Mesenchymal stem cell (in vitro differentiated cells and primary cell): ENCODE measurements around the gene HEXB.
"Not testable (repeated sequence)": the region's sequence is repeated elsewhere in the genome, so short reads cannot be mapped to it uniquely, and the experiment has no call there.

Experiments used
- DNase-seq: peaks from one replicate; pipeline ENCODE4 v3.0.0-alpha.2; 2013
- H2AFZ ChIP-seq: one replicate; pipeline ENCODE4 v1.6.1; 2013; ENCODE audit warnings: low read depth, mild to moderate bottlenecking, control low read depth, inconsistent platforms, low read length, moderate library complexity
- H2AK5ac ChIP-seq: 2 replicates; pipeline ENCODE4 v1.6.1; 2013; ENCODE audit warnings: low read length, moderate library complexity, mild to moderate bottlenecking, inconsistent platforms; ENCODE audit not compliant: severe bottlenecking
- H2BK120ac ChIP-seq: one replicate; pipeline ENCODE4 v1.6.1; 2013; ENCODE audit warnings: low read depth, mild to moderate bottlenecking, inconsistent platforms, low read length, moderate library complexity
- H2BK12ac ChIP-seq, 2 experiments: one replicate each; pipeline ENCODE4 v1.6.1; 2013; ENCODE audit warnings: inconsistent platforms in 2 of 2, low read length in 2 of 2, mild to moderate bottlenecking in 2 of 2, moderate library complexity in 2 of 2, control low read depth in 1 of 2
- H2BK15ac ChIP-seq: one replicate; pipeline ENCODE4 v1.6.1; 2013; ENCODE audit warnings: mild to moderate bottlenecking, low read depth, inconsistent platforms; ENCODE audit not compliant: poor library complexity, severe bottlenecking
- H2BK5ac ChIP-seq: 2 replicates; pipeline ENCODE4 v1.6.1; 2013; ENCODE audit warnings: low read depth, mild to moderate bottlenecking, low read length, control low read depth, inconsistent platforms; ENCODE audit not compliant: poor library complexity, severe bottlenecking
- H3K14ac ChIP-seq, 2 experiments: one replicate each; pipeline ENCODE4 v1.6.1; 2013; ENCODE audit warnings: inconsistent platforms in 2 of 2, low read length in 2 of 2, control low read depth in 1 of 2, mild to moderate bottlenecking in 1 of 2, moderate library complexity in 1 of 2
- H3K18ac ChIP-seq, 2 experiments: one replicate each; pipeline ENCODE4 v1.6.1; 2013; ENCODE audit warnings: inconsistent platforms in 2 of 2, low read length in 2 of 2, control low read depth in 1 of 2, low read depth in 1 of 2, mild to moderate bottlenecking in 1 of 2
- H3K23ac ChIP-seq, 2 experiments: one replicate each; pipeline ENCODE4 v1.6.1; 2013; ENCODE audit warnings: inconsistent platforms in 2 of 2, low read length in 2 of 2, mild to moderate bottlenecking in 2 of 2, moderate library complexity in 2 of 2, control low read depth in 1 of 2
- H3K27ac ChIP-seq: 2 replicates; pipeline ENCODE4 v1.5.1; 2013; ENCODE audit warnings: mild to moderate bottlenecking, moderate library complexity, low read length, control low read depth, inconsistent platforms; ENCODE audit not compliant: poor library complexity, severe bottlenecking
- H3K27me3 ChIP-seq, 2 experiments: 2 replicates each; pipeline versions ENCODE4 v1.6.1 to v1.7.0; 2013; ENCODE audit warnings: low read length in 2 of 2, mild to moderate bottlenecking in 2 of 2, moderate library complexity in 2 of 2, control low read depth in 1 of 2, inconsistent platforms in 1 of 2; ENCODE audit not compliant: control insufficient read depth in 1 of 2, insufficient read depth in 1 of 2
- H3K36me3 ChIP-seq, 2 experiments: 2 replicates each; pipeline versions ENCODE4 v1.6.1 to v1.7.0; 2013; ENCODE audit warnings: low read length in 2 of 2, control low read depth in 1 of 2, inconsistent platforms in 1 of 2, low read depth in 1 of 2, mild to moderate bottlenecking in 1 of 2; ENCODE audit not compliant: insufficient read depth in 2 of 2, control insufficient read depth in 1 of 2
- H3K4ac ChIP-seq, 2 experiments: one replicate each; pipeline ENCODE4 v1.6.1; 2013; ENCODE audit warnings: inconsistent platforms in 2 of 2, low read length in 2 of 2, mild to moderate bottlenecking in 2 of 2, moderate library complexity in 2 of 2, control low read depth in 1 of 2, low read depth in 1 of 2
- H3K4me1 ChIP-seq: 2 replicates; pipeline ENCODE4 v1.6.1; 2013; ENCODE audit warnings: low read depth, low read length, control low read depth; ENCODE audit not compliant: control insufficient read depth, insufficient read depth
- H3K4me2 ChIP-seq: 2 replicates; pipeline ENCODE4 v1.6.1; 2013; ENCODE audit warnings: low read length, mild to moderate bottlenecking, inconsistent platforms; ENCODE audit not compliant: poor library complexity, severe bottlenecking
- H3K4me3 ChIP-seq, 2 experiments: 2 replicates each; pipeline versions ENCODE4 v1.5.1 to v1.7.0; 2013; ENCODE audit warnings: low read length in 2 of 2, mild to moderate bottlenecking in 2 of 2, control low read depth in 1 of 2, low read depth in 1 of 2; ENCODE audit not compliant: insufficient read depth in 1 of 2
- H3K79me1 ChIP-seq: replicated peaks from 2 replicates; pipeline ENCODE4 v1.6.1; 2013; ENCODE audit warnings: mild to moderate bottlenecking, control low read depth, low read length, inconsistent platforms; ENCODE audit not compliant: poor library complexity, severe bottlenecking
- H3K9ac ChIP-seq: 2 replicates; pipeline ENCODE4 v1.7.0; 2013; ENCODE audit warnings: mild to moderate bottlenecking, low read length, moderate library complexity
- H3K9me3 ChIP-seq: 2 replicates; pipeline ENCODE4 v1.7.0; 2013; ENCODE audit warnings: mild to moderate bottlenecking, low read length; ENCODE audit not compliant: control insufficient read depth
- H4K8ac ChIP-seq: one replicate; pipeline ENCODE4 v1.6.1; 2013; ENCODE audit warnings: inconsistent platforms, mild to moderate bottlenecking, low read length, moderate library complexity
- H4K91ac ChIP-seq: one replicate; pipeline ENCODE4 v1.6.1; 2013; ENCODE audit warnings: mild to moderate bottlenecking, low read length, inconsistent platforms
- WGBS: methylation state at CpG from one replicate; pipeline ENCODE4 v1.1.7; 2013; ENCODE audit warnings: mixed read lengths; 5-methylcytosine and 5-hydroxymethylcytosine counted together

HEXB gene

DNA sequence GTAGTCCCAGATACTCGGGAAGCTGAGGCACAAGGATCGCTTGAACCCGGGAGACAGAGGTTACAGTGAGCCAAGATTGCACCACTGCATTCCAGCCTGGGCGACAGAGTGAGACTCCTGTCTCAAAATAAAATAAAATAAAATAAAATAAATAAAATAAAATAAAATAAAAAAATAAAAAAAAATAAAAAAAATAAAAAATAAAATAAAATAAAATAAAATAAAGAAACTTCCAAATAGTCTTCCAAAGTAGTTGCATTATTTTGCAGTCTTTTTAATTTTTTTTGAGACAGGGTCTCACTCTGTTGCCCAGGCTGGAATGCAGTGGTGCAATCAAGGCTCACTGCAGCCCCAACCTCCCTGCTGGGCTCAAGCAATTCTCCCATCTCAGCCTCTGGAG lies 63.7 kb downstream of the HEXB start:
- H3K23ac ChIP-seq, H3K27ac ChIP-seq, H3K9me3 ChIP-seq, H3K18ac ChIP-seq, H3K27me3 ChIP-seq, H2BK12ac ChIP-seq, H3K79me1 ChIP-seq, H2BK120ac ChIP-seq, H2AFZ ChIP-seq, H2BK5ac ChIP-seq, H4K91ac ChIP-seq, H3K9ac ChIP-seq, H4K8ac ChIP-seq, H3K4ac ChIP-seq, H2AK5ac ChIP-seq, DNase-seq, H3K4me2 ChIP-seq, H3K4me1 ChIP-seq, H3K4me3 ChIP-seq, H2BK15ac ChIP-seq, H3K14ac ChIP-seq: not testable (repeated sequence)
- 100% methylated on average over 3 of the region's 4 CpGs for WGBS
- peaks cover 6 to 81% of the 10 kb centered on the region in 2 experiments for H3K36me3 ChIP-seq

DNA sequence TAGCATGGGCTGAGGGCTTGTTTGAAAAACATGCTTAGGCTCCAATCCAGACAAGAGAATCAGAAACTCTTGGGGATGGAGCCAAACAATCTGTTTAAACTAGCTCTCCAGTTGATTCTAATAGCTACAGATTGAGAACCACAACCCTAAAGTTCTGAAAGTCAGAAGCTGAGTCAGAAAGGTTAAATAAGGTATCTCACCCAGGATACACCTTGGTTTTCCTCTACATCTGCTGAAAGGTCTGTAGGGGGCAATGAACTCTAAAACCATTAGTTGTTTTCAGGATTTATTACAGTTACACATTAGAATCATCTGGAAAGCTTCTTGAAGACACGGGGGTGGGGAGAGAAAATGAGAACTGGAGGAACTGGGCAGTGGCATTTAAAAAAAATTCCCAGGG lies 76.2 kb downstream of the HEXB start:
- H3K4me1 ChIP-seq: peaks cover 9% of the 10 kb centered on the region
- no peak overlapping the region for H3K23ac ChIP-seq
- no peak overlapping the region for H3K9ac ChIP-seq
- H3K18ac ChIP-seq: no peak overlapping the region
- 100% methylated on average over 1 of the region's 1 CpG for WGBS
- no peak overlapping the region for H4K8ac ChIP-seq
- H3K14ac ChIP-seq: no peak overlapping the region
- H3K4me2 ChIP-seq: no peak overlapping the region
- peaks cover 3 to 57% of the 10 kb centered on the region in 2 experiments for H3K36me3 ChIP-seq
- H2BK5ac ChIP-seq: no peak overlapping the region
- H3K27ac ChIP-seq: no peak overlapping the region
- no peaks in the 10 kb centered on the region for H3K27me3 ChIP-seq
- peaks cover 6% of the 10 kb centered on the region for H3K9me3 ChIP-seq
- H2BK120ac ChIP-seq: no peak overlapping the region
- no peak overlapping the region for H3K4ac ChIP-seq
- H2AK5ac ChIP-seq: no peak overlapping the region
- H3K4me3 ChIP-seq: no peak overlapping the region
- no peak overlapping the region for H2BK15ac ChIP-seq
- H3K79me1 ChIP-seq: peaks cover 25% of the 10 kb centered on the region
- H2BK12ac ChIP-seq: no peak overlapping the region
- no peak for DNase-seq
- no peak overlapping the region for H2AFZ ChIP-seq
- H4K91ac ChIP-seq: no peak overlapping the region

DNA sequence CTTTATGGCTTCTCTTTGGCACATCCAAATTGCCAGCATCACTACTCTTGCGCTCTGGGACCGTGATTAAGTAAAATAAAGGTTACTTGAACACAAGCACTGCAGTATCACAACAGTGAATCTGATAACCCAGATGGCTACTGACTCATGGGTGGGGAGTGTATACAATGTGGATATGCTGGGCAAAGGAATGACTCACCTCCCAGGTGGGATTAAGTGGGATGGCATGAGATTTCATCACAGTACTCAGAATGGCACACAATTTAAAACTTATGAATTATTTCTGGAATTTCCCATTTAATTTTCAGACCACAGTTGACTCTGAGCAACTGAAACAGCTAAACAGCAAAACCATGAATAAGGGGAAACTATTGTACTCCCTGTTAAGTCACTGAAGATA lies 77.6 kb downstream of the HEXB start:
- no peak overlapping the region for H2BK12ac ChIP-seq
- H3K79me1 ChIP-seq: peaks cover 21% of the 10 kb centered on the region
- no peak overlapping the region for H4K91ac ChIP-seq
- no peak overlapping the region for H3K4me3 ChIP-seq
- no peak overlapping the region for H4K8ac ChIP-seq
- peak overlapping the region; percentile 52 for H3K9ac ChIP-seq
- no peak overlapping the region for H3K23ac ChIP-seq
- no peak overlapping the region for H2AFZ ChIP-seq
- H3K27ac ChIP-seq: no peak overlapping the region
- no peak overlapping the region for H3K4ac ChIP-seq
- no peak overlapping the region for H3K4me2 ChIP-seq
- H3K14ac ChIP-seq: no peak overlapping the region
- no peaks in the 10 kb centered on the region for H3K9me3 ChIP-seq
- no peak overlapping the region for H3K18ac ChIP-seq
- H2BK15ac ChIP-seq: no peak overlapping the region
- H3K27me3 ChIP-seq: no peaks in the 10 kb centered on the region
- DNase-seq: peak; percentile 47
- H2BK120ac ChIP-seq: no peak overlapping the region
- H2AK5ac ChIP-seq: no peak overlapping the region
- H3K36me3 ChIP-seq: peaks cover under 1 to 44% of the 10 kb centered on the region in 2 experiments
- peak overlapping the region; percentile 73 for H2BK5ac ChIP-seq
- H3K4me1 ChIP-seq: peaks cover 9% of the 10 kb centered on the region
- WGBS: no CpG with 5 or more reads among the region's 2 CpGs

- H3K27ac ChIP-seq: no peak overlapping the region
- H2AK5ac ChIP-seq: no peak overlapping the region
- no peaks in the 10 kb centered on the region for H3K9me3 ChIP-seq
- peak; percentile 15 for DNase-seq
- H3K4me1 ChIP-seq: peaks cover 9% of the 10 kb centered on the region
- H3K4ac ChIP-seq: no peak overlapping the region
- no peak overlapping the region for H3K4me2 ChIP-seq
- H3K23ac ChIP-seq: no peak overlapping the region
- H2BK12ac ChIP-seq: no peak overlapping the region
- H3K18ac ChIP-seq: no peak overlapping the region
- H2BK120ac ChIP-seq: no peak overlapping the region
- H2BK5ac ChIP-seq: no peak overlapping the region
- H4K91ac ChIP-seq: no peak overlapping the region
- H2BK15ac ChIP-seq: no peak overlapping the region
- H3K4me3 ChIP-seq: no peak overlapping the region
- H2AFZ ChIP-seq: no peak overlapping the region
- no peaks in the 10 kb centered on the region for H3K27me3 ChIP-seq
- no peak overlapping the region for H4K8ac ChIP-seq
- H3K36me3 ChIP-seq: peaks cover 0 to 35% of the 10 kb centered on the region in 2 experiments
- H3K14ac ChIP-seq: no peak overlapping the region
- H3K9ac ChIP-seq: peak overlapping the region; percentile 52
- H3K79me1 ChIP-seq: peaks cover 23% of the 10 kb centered on the region
These were observed 78.5 kb downstream of the HEXB start for GRCh38 chr5:74763504-74763903.
